ENCODE measurements around the gene PCNT.

Gene PCNT

GRCh38 chr21:46324390-46325072 is 575 bp downstream of the PCNT start:
- H3K36me3 ChIP-seq (ENCODE audit: control insufficient read depth, low read length): peaks cover 69% of the 10 kb centered on the region
- no peaks in the 10 kb centered on the region for H3K27me3 ChIP-seq (ENCODE audit: control insufficient read depth, low read length)
- no peaks in the 10 kb centered on the region for H3K9me2 ChIP-seq (replicated peaks; ENCODE audit: control insufficient read depth, low read length)
- H3K4me1 ChIP-seq (ENCODE audit: control insufficient read depth, low read length): peaks cover 36% of the 10 kb centered on the region
- peak overlapping the region; percentile 88 for H3K4me3 ChIP-seq (ENCODE audit: low read length)
- H3K27ac ChIP-seq (ENCODE audit: low read depth, low read length): peak overlapping the region; percentile 80
- no peaks in the 10 kb centered on the region for H3K9me3 ChIP-seq (ENCODE audit: control insufficient read depth, insufficient read depth, low read length)
- H3K79me2 ChIP-seq (ENCODE audit: control insufficient read depth, low read length): peaks cover 89% of the 10 kb centered on the region
- peak overlapping the region; percentile 79 for H3K4me2 ChIP-seq (ENCODE audit: low read length)
- no peak for TF ChIP-seq EZH2phosphoT487 (IDR thresholded peaks at IDR 0.05; ENCODE audit: borderline replicate concordance, low read length)
- TF ChIP-seq CTCF (IDR thresholded peaks at IDR 0.05; ENCODE audit: low read depth, low read length, poor library complexity, severe bottlenecking): no peak
- peaks cover 4% of the 10 kb centered on the region; the same call in 1 of the 2 replicates for H3F3A ChIP-seq (ENCODE audit: control insufficient read depth, insufficient read depth)
- peaks cover 14% of the 10 kb centered on the region for H4K20me1 ChIP-seq (ENCODE audit: control insufficient read depth, insufficient read depth, low read depth, low read length)

- peaks cover 14% of the 10 kb centered on the region for H4K20me1 ChIP-seq (ENCODE audit: control insufficient read depth, insufficient read depth, low read depth, low read length)
- H3F3A ChIP-seq (ENCODE audit: control insufficient read depth, insufficient read depth): peaks cover 4% of the 10 kb centered on the region; the same call in 1 of the 2 replicates
- peak overlapping the region; percentile 79 for H3K4me2 ChIP-seq (ENCODE audit: low read length)
- TF ChIP-seq CTCF (IDR thresholded peaks at IDR 0.05; ENCODE audit: low read depth, low read length, poor library complexity, severe bottlenecking): peak; percentile 41
- no peak for TF ChIP-seq EZH2phosphoT487 (IDR thresholded peaks at IDR 0.05; ENCODE audit: borderline replicate concordance, low read length)
- no peaks in the 10 kb centered on the region for H3K9me3 ChIP-seq (ENCODE audit: control insufficient read depth, insufficient read depth, low read length)
- H3K79me2 ChIP-seq (ENCODE audit: control insufficient read depth, low read length): peaks cover 90% of the 10 kb centered on the region
- peaks cover 32% of the 10 kb centered on the region for H3K4me1 ChIP-seq (ENCODE audit: control insufficient read depth, low read length)
- H3K9me2 ChIP-seq (replicated peaks; ENCODE audit: control insufficient read depth, low read length): no peaks in the 10 kb centered on the region
- H3K27me3 ChIP-seq (ENCODE audit: control insufficient read depth, low read length): no peaks in the 10 kb centered on the region
- peaks cover 72% of the 10 kb centered on the region for H3K36me3 ChIP-seq (ENCODE audit: control insufficient read depth, low read length)
- peak overlapping the region; percentile 88 for H3K4me3 ChIP-seq (ENCODE audit: low read length)
- H3K27ac ChIP-seq (ENCODE audit: low read depth, low read length): peak overlapping the region; percentile 80
Measured at GRCh38 chr21:46325073-46325912, 1.3 kb downstream of the PCNT start.

- H3K9me3 ChIP-seq (ENCODE audit: control insufficient read depth, insufficient read depth, low read length): no peaks in the 10 kb centered on the region
- TF ChIP-seq EZH2phosphoT487 (IDR thresholded peaks at IDR 0.05; ENCODE audit: borderline replicate concordance, low read length) (no peak), CTCF (IDR thresholded peaks at IDR 0.05; ENCODE audit: low read depth, low read length, poor library complexity, severe bottlenecking) (no peak)
- H3K9me2 ChIP-seq (replicated peaks; ENCODE audit: control insufficient read depth, low read length): no peaks in the 10 kb centered on the region
- H3F3A ChIP-seq (ENCODE audit: control insufficient read depth, insufficient read depth): no peaks in the 10 kb centered on the region
- H3K79me2 ChIP-seq (ENCODE audit: control insufficient read depth, low read length): peaks cover 90% of the 10 kb centered on the region
- H3K4me3 ChIP-seq (ENCODE audit: low read length): peak overlapping the region; percentile 88
- H3K27ac ChIP-seq (ENCODE audit: low read depth, low read length): no peak overlapping the region
- H3K4me2 ChIP-seq (ENCODE audit: low read length): peak overlapping the region; percentile 79
- H3K27me3 ChIP-seq (ENCODE audit: control insufficient read depth, low read length): no peaks in the 10 kb centered on the region
- H4K20me1 ChIP-seq (ENCODE audit: control insufficient read depth, insufficient read depth, low read depth, low read length): peaks cover 11% of the 10 kb centered on the region
- H3K4me1 ChIP-seq (ENCODE audit: control insufficient read depth, low read length): peaks cover 25% of the 10 kb centered on the region
- H3K36me3 ChIP-seq (ENCODE audit: control insufficient read depth, low read length): peaks cover 73% of the 10 kb centered on the region
Measured at GRCh38 chr21:46326110-46326703, 2.3 kb downstream of the PCNT start.

Measured in DOHH2 (cell line).